HPDE6-E6E7 (cell line): ENCODE measurements around the gene PSMB9.

Source experiments
- DNase-seq: peaks from one replicate; pipeline ENCODE4 v3.0.0; 2011; ENCODE audit warnings: missing footprints; ENCODE audit errors: extremely low spot score

The PSMB9 gene

GRCh38 chr6:32839356-32839755 lies 14.6 kb upstream of the PSMB9 start:
- no peak for DNase-seq

- DNase-seq = no peak
These were observed 13.3 kb upstream of the PSMB9 start for GRCh38 chr6:32840604-32841246.

- DNase-seq = no peak
These were observed 11.9 kb upstream of the PSMB9 start for GRCh38 chr6:32842021-32842650.

GRCh38 chr6:32842690-32843089 lies 11.3 kb upstream of the PSMB9 start:
- DNase-seq = no peak

GRCh38 chr6:32843331-32843978 lies 10.5 kb upstream of the PSMB9 start:
- DNase-seq = no peak

GRCh38 chr6:32843979-32844838 lies 9.8 kb upstream of the PSMB9 start, which contains the start of gene PSMB8:
TSS of gene PSMB8 (minus strand) at chr6:32844047. CDS start at chr6:32843996, 51 bp downstream.
- DNase-seq = peak; percentile 95

- DNase-seq = no peak
These were observed 9.1 kb upstream of the PSMB9 start for GRCh38 chr6:32844839-32845383.

GRCh38 chr6:32845384-32845884 lies 8.6 kb upstream of the PSMB9 start:
- DNase-seq = no peak

GRCh38 chr6:32847004-32847403 lies 7.0 kb upstream of the PSMB9 start:
- DNase-seq = no peak

GRCh38 chr6:32847795-32848194 lies 6.2 kb upstream of the PSMB9 start:
- DNase-seq = no peak

GRCh38 chr6:32849126-32849525 lies 4.9 kb upstream of the PSMB9 start:
- no peak for DNase-seq

- no peak for DNase-seq
These were observed 3.0 kb upstream of the PSMB9 start for GRCh38 chr6:32851025-32851424.

- no peak for DNase-seq
These were observed 1.8 kb upstream of the PSMB9 start for GRCh38 chr6:32852018-32852843.

- no peak for DNase-seq
These were observed 1.0 kb upstream of the PSMB9 start for GRCh38 chr6:32852844-32853540.

- DNase-seq = no peak
These were observed 585 bp downstream of the PSMB9 start for GRCh38 chr6:32854376-32855178.

GRCh38 chr6:32855467-32856174 lies 1.6 kb downstream of the PSMB9 start:
- DNase-seq = no peak

GRCh38 chr6:32857156-32857891 lies 3.3 kb downstream of the PSMB9 start:
- no peak for DNase-seq

GRCh38 chr6:32858194-32858593 lies 4.2 kb downstream of the PSMB9 start:
- no peak for DNase-seq
